K562 (cell line): ENCODE measurements around the gene CGN. TPM values are rescaled to one million over a fixed set of nuclear protein-coding genes. Genes with fewer than 3 reads are reported as not detected.

Source experiments
- ATAC-seq: fragments of 200-7000 bp; cut with Tn5 transposase; 3 replicates; pipeline ENCODE4 v1.9.1; 2020; ENCODE audit warnings: moderate library complexity
- BruUV-seq: library from RNA; stranded (reverse); fragments of 400-500 nt; replicated peaks from 2 replicates; lab custom pipeline; 2021; lab: Mats Ljungman, UMichigan
- CTCF ChIA-PET: fragments of 300-600 bp; formaldehyde crosslinking; extraction: SDS; loops from one replicate; lab custom pipeline; 2021; ENCODE audit warnings: low intra/inter-chr PET ratio; lab: Yijun Ruan, JAX
- POLR2A ChIA-PET: fragments of 300-600, 350-650 bp; sonication (Branson Sonifier 250); formaldehyde crosslinking; extraction: SDS; loops from one replicate; lab custom pipeline; 2021; ENCODE audit warnings: antibody characterized with exemption, inconsistent platforms; lab: Yijun Ruan, JAX
- DNase-seq, 4 experiments: peaks; one replicate each; pipeline versions ENCODE4 v3.0.0 to v3.0.0-alpha.2; 2011 to 2018; ENCODE audit warnings: low spot score in 3 of 4, mixed read lengths in 3 of 4; ENCODE audit errors: extremely low read depth in 1 of 4
- FAIRE-seq: peaks from 2 replicates; lab custom pipeline; 2011; peaks lifted over from hg19 to GRCh38; lab: Jason Lieb, UNC
- H2AFZ ChIP-seq: 2 replicates; pipeline ENCODE4 v1.6.0; 2011; ENCODE audit warnings: low read depth, low read length, control low read depth, inconsistent platforms
- H3K27ac ChIP-seq: fragments of 200-600 bp; 3 replicates; pipeline ENCODE4 v1.8.0; 2011; ENCODE audit warnings: low read depth, mild to moderate bottlenecking, control low read depth, inconsistent platforms, low read length, moderate library complexity, mixed read lengths; ENCODE audit errors: extremely low read depth
- H3K27me3 ChIP-seq, 2 experiments: fragments of 300-600 bp in 1 of 2; 2 replicates in 1 of 2; 3 replicates in 1 of 2; pipeline versions ENCODE4 v1.6.0 to v1.8.0; 2011; ENCODE audit warnings: inconsistent platforms in 2 of 2, low read length in 2 of 2, mild to moderate bottlenecking in 1 of 2, mixed read lengths in 1 of 2, moderate library complexity in 1 of 2; ENCODE audit not compliant: control insufficient read depth in 2 of 2, insufficient read depth in 2 of 2
- H3K36me3 ChIP-seq: fragments of 300-600 bp; 3 replicates; pipeline ENCODE4 v1.8.0; 2011; ENCODE audit warnings: mild to moderate bottlenecking, low read length, inconsistent platforms; ENCODE audit not compliant: control insufficient read depth, insufficient read depth
- H3K4me1 ChIP-seq, 2 experiments: fragments of 200-600 bp in 1 of 2; replicated peaks in 1 of 2; 2 replicates in 1 of 2; 3 replicates in 1 of 2; pipeline versions ENCODE4 v1.5.1 to v1.8.0; 2011; ENCODE audit warnings: inconsistent platforms in 2 of 2, low read length in 2 of 2, mild to moderate bottlenecking in 1 of 2, mixed read lengths in 1 of 2, moderate library complexity in 1 of 2; ENCODE audit not compliant: control insufficient read depth in 2 of 2, insufficient read depth in 2 of 2
- H3K4me2 ChIP-seq: 2 replicates; pipeline ENCODE4 v1.6.1; 2011; ENCODE audit warnings: low read length, control low read depth, inconsistent platforms, mixed read lengths; ENCODE audit not compliant: insufficient read depth
- H3K4me3 ChIP-seq: fragments of 200-600 bp; sonication (generic), shearing (Covaris generic); 2 replicates; pipeline ENCODE4 v1.5.1; 2016; ENCODE audit warnings: control low read depth, inconsistent platforms
- H3K79me2 ChIP-seq: fragments of 200-600 bp; 3 replicates; pipeline ENCODE4 v1.8.0; 2011; ENCODE audit warnings: low read length, inconsistent platforms; ENCODE audit not compliant: control insufficient read depth, insufficient read depth
- H3K9ac ChIP-seq, 2 experiments: 2 replicates each; pipeline versions ENCODE4 v1.6.0 to v1.6.1; 2011; ENCODE audit warnings: low read depth in 2 of 2, low read length in 2 of 2, control low read depth in 1 of 2, inconsistent platforms in 1 of 2, mild to moderate bottlenecking in 1 of 2, mixed read lengths in 1 of 2; ENCODE audit not compliant: insufficient read depth in 1 of 2
- H3K9me1 ChIP-seq: one replicate; pipeline ENCODE4 v1.6.0; 2011; ENCODE audit warnings: inconsistent platforms, mild to moderate bottlenecking, low read length, moderate library complexity; ENCODE audit not compliant: control insufficient read depth, insufficient read depth
- H3K9me3 ChIP-seq: replicated peaks from 2 replicates; pipeline ENCODE4 v1.5.1; 2011; ENCODE audit warnings: low read depth, low read length, inconsistent platforms; ENCODE audit not compliant: control insufficient read depth, insufficient read depth
- H4K20me1 ChIP-seq: replicated peaks from 2 replicates; pipeline ENCODE4 v1.6.1; 2011; ENCODE audit warnings: low read length, inconsistent platforms, mixed read lengths; ENCODE audit not compliant: control insufficient read depth, insufficient read depth
- ATF7 ChIP-seq: fragments of 450-650 bp; IDR thresholded peaks from 2 replicates; pipeline ENCODE4 v1.7.1; 2014; ENCODE audit warnings: mild to moderate bottlenecking, moderate library complexity
- BRF1 ChIP-seq: IDR thresholded peaks from 3 replicates; pipeline ENCODE4 v1.6.1; 2011; ENCODE audit warnings: borderline replicate concordance, mild to moderate bottlenecking; ENCODE audit not compliant: insufficient read length; ENCODE audit errors: extremely low read depth
- CHD2 ChIP-seq: IDR thresholded peaks from 2 replicates; pipeline ENCODE4 v1.6.1; 2011; ENCODE audit warnings: low read depth, low read length
- DPF2 ChIP-seq: fragments of 450-650 bp; IDR thresholded peaks from 2 replicates; pipeline ENCODE4 v1.6.1; 2016
- E2F3 ChIP-seq: fragments of 250-450 bp; sonication (Bioruptor Pico); IDR thresholded peaks from 2 replicates; pipeline ENCODE4 v1.4.0; 2020; ENCODE audit warnings: mild to moderate bottlenecking
- ETV6 ChIP-seq, 3 experiments: fragments of 150-350 bp in 1 of 3; sonication (generic) in 1 of 3; formaldehyde crosslinking in 1 of 3; IDR thresholded peaks; 2 replicates each; pipeline versions ENCODE4 v1.6.1 to v1.8.0; 2014 to 2022; ENCODE audit warnings: borderline replicate concordance in 2 of 3, low read depth in 2 of 3, antibody characterized with exemption in 1 of 3, low read length in 1 of 3, mild to moderate bottlenecking in 1 of 3, missing genetic modification reagents in 1 of 3
- HEY1 ChIP-seq: fragments of 250-450 bp; sonication (Bioruptor Pico); IDR thresholded peaks from 2 replicates; pipeline ENCODE4 v1.5.0; 2020; ENCODE audit warnings: mild to moderate bottlenecking, moderate library complexity, borderline replicate concordance
- ILF3 ChIP-seq: fragments of 450-650 bp; IDR thresholded peaks from 2 replicates; pipeline ENCODE4 v1.6.1; 2018; ENCODE audit warnings: antibody characterized with exemption, mild to moderate bottlenecking, moderate library complexity, borderline replicate concordance
- KAT7 ChIP-seq: sonication (generic); formaldehyde crosslinking; IDR thresholded peaks from 2 replicates; pipeline ENCODE4 v1.8.0; 2022; ENCODE audit warnings: missing genetic modification reagents, mild to moderate bottlenecking, borderline replicate concordance
- SMARCC2 ChIP-seq: fragments of 450-650 bp; IDR thresholded peaks from 2 replicates; pipeline ENCODE4 v1.6.1; 2017; ENCODE audit warnings: antibody characterized with exemption, moderate library complexity, mild to moderate bottlenecking, low read depth
- SREBF1 ChIP-seq: fragments of 150-350 bp; IDR thresholded peaks from 2 replicates; pipeline ENCODE4 v1.6.1; 2014; ENCODE audit warnings: antibody characterized with exemption, low read depth, low read length, borderline replicate concordance
- ZFP36 ChIP-seq: fragments of 150-350 bp; IDR thresholded peaks from 2 replicates; pipeline ENCODE4 v1.6.1; 2018; ENCODE audit warnings: low read length, low read depth; ENCODE audit not compliant: partially characterized antibody
- ZKSCAN8 ChIP-seq: fragments of 200-800 bp; sonication (Bioruptor generic); IDR thresholded peaks from 2 replicates; pipeline ENCODE4 v1.6.1; 2016; ENCODE audit warnings: missing genetic modification characterization, missing compliant biosample characterization
- ZNF76 ChIP-seq: fragments of 250-450 bp; sonication (Bioruptor Pico); IDR thresholded peaks from 2 replicates; pipeline ENCODE4 v1.4.0; 2020; ENCODE audit warnings: mild to moderate bottlenecking, moderate library complexity, borderline replicate concordance
- WGBS: fragments of 100-300 bp; shearing (Covaris generic); methylation state at CpG from one replicate; pipeline ENCODE4 v1.1.6; 2016; ENCODE audit warnings: low coverage, mixed read lengths; ENCODE audit not compliant: insufficient coverage; ENCODE audit errors: missing lambda C conversion rate; 5-methylcytosine and 5-hydroxymethylcytosine counted together
- in situ Hi-C: fragments of 300-500 bp; cut with MboI; formaldehyde crosslinking; loops from 4 replicates; pipeline ENCODE4 v1.15.0; 2018; ENCODE audit warnings: inconsistent platforms, mixed read lengths
- intact Hi-C: fragments of 100-400 bp; cut with micrococcal nuclease; formaldehyde crosslinking; loops from 2 replicates; pipeline ENCODE4 v1.14.2; 2022
- polyA plus RNA-seq, 8 experiments: library from polyadenylated mRNA; depleted of rRNA in 4 of 8; stranded (reverse) in 5 of 8; unstranded in 3 of 8; fragments of >200 nt; fragmentation: Nextera tagmentation in 2 of 8; fragmentation: Illumina TruSeq in 1 of 8; extraction: Ambion mirVana in 2 of 8; extraction: Trizol in 1 of 8; gene quantifications; 2 replicates each; pipeline versions ENCODE4 v1.2.1 to v1.2.3, GENCODE V29; 2011 to 2014; ENCODE audit warnings: inconsistent platforms in 1 of 8, missing spikeins in 1 of 8
- total RNA-seq, 7 experiments: library from RNA; depleted of rRNA in 6 of 7; stranded (reverse); fragments of >200 nt in 6 of 7; fragmentation: Illumina TruSeq in 2 of 7; extraction: Trizol in 2 of 7; gene quantifications; 2 replicates each; pipeline versions ENCODE4 v1.2.1 to v1.2.3, GENCODE V29; 2011 to 2021; ENCODE audit warnings: low replicate concordance in 1 of 7
- TF ChIP-seq, protein P1 (sequence below): sonication (generic); formaldehyde crosslinking; IDR thresholded peaks from 2 replicates; pipeline ENCODE4 v1.8.0; 2022; ENCODE audit warnings: mild to moderate bottlenecking, low read depth, missing genetic modification reagents
- TF ChIP-seq, protein P2 (sequence below): sonication (generic); formaldehyde crosslinking; IDR thresholded peaks from 2 replicates; pipeline ENCODE4 v1.4.0; 2020; ENCODE audit warnings: mild to moderate bottlenecking, missing genetic modification reagents

The CGN gene
- total and polyA plus RNA-seq, 9 of the 15 experiments (the other 6 are each of a cell fraction or from before 2014, with no cell fraction given), result 0.03 to 1.4 (median 0.14) TPM; not detected in 2

DNA sequence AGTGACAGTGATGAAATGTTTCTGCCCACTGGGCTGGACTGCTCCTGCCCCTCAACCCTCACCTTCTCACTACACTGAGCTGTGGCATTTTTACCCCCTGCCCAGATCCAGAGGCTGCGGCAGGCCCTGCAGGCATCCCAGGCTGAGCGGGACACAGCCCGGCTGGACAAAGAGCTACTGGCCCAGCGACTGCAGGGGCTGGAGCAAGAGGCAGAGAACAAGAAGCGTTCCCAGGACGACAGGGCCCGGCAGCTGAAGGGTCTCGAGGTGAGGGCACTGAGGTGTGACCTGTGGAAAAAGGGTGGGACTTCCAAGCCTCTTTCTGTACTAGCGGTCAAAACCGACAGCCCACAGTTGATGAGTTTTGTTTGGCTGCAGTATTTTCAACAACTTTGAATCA is 22.7 kb downstream of the CGN start:
- CTCF ChIA-PET, result interaction anchor here (0.8 to 1.6 kb wide), 3 partner anchors 91 to 200 kb away, joined by 3 to 5 read pairs (median 3); no protein-coding TSS in a partner anchor
- H4K20me1 ChIP-seq, result no peaks in the 10 kb centered on the region; the same call in 1 of the 2 replicates
- H3K4me2 ChIP-seq, result no peak overlapping the region
- no peak overlapping the region for H3K27ac ChIP-seq
- no peaks in the 10 kb centered on the region for H3K36me3 ChIP-seq
- no peak for ATAC-seq
- TF ChIP-seq ATF7, result no peak
- no peak for TF ChIP-seq ZNF76
- no peak for TF ChIP-seq SMARCC2
- no peak for TF ChIP-seq HEY1
- TF ChIP-seq, protein P1, sequence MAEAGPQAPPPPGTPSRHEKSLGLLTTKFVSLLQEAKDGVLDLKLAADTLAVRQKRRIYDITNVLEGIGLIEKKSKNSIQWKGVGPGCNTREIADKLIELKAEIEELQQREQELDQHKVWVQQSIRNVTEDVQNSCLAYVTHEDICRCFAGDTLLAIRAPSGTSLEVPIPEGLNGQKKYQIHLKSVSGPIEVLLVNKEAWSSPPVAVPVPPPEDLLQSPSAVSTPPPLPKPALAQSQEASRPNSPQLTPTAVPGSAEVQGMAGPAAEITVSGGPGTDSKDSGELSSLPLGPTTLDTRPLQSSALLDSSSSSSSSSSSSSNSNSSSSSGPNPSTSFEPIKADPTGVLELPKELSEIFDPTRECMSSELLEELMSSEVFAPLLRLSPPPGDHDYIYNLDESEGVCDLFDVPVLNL, result no peak
- no peak for TF ChIP-seq ZKSCAN8
- no peak for TF ChIP-seq ILF3
- no peak for TF ChIP-seq DPF2
- no peak for TF ChIP-seq ZFP36
- no peak for TF ChIP-seq ETV6 (IDR thresholded peaks at IDR 0.05; ENCODE audit: borderline replicate concordance in 1 of 2, low read depth in 2 of 2, low read length in 1 of 2)
- TF ChIP-seq ETV6 (CRISPR knock-in tag; IDR thresholded peaks at IDR 0.05; ENCODE audit: borderline replicate concordance), result no peak
- TF ChIP-seq E2F3, result no peak
- no peak for TF ChIP-seq BRF1
- TF ChIP-seq, protein P2, sequence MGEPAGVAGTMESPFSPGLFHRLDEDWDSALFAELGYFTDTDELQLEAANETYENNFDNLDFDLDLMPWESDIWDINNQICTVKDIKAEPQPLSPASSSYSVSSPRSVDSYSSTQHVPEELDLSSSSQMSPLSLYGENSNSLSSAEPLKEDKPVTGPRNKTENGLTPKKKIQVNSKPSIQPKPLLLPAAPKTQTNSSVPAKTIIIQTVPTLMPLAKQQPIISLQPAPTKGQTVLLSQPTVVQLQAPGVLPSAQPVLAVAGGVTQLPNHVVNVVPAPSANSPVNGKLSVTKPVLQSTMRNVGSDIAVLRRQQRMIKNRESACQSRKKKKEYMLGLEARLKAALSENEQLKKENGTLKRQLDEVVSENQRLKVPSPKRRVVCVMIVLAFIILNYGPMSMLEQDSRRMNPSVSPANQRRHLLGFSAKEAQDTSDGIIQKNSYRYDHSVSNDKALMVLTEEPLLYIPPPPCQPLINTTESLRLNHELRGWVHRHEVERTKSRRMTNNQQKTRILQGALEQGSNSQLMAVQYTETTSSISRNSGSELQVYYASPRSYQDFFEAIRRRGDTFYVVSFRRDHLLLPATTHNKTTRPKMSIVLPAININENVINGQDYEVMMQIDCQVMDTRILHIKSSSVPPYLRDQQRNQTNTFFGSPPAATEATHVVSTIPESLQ (CRISPR knock-in tag), result no peak
- TF ChIP-seq CHD2, result no peak
- TF ChIP-seq KAT7 (CRISPR knock-in tag), result no peak
- TF ChIP-seq SREBF1, result no peak
- TF ChIP-seq, all 486 proteins: peak for 0
- 15% methylated on average over 10 of the region's 10 CpGs for WGBS
- Histone ChIP-seq H3K4me3 (no peak overlapping the region), H3K9ac (no peak overlapping the region), H3K27me3 (peaks cover 23 to 27% of the 10 kb centered on the region in 2 experiments), H3K79me2 (no peaks in the 10 kb centered on the region), H2AFZ (no peak overlapping the region), H3K4me1 (peaks cover 2 to 18% of the 10 kb centered on the region in 2 experiments; a peak in 3 of 5 replicates), H3K9me3 (no peaks in the 10 kb centered on the region), H3K9me1 (no peaks in the 10 kb centered on the region)
- no peak for DNase-seq
- intact Hi-C loops, result loop anchor here (1.0 to 5.0 kb wide), 3 partner anchors 77 to 302 kb away; partner anchors contain the start of gene POGZ
- POLR2A ChIA-PET, result interaction anchor here (0.6 to 1.2 kb wide), 5 partner anchors 16 to 414 kb away, joined by 3 to 4 read pairs (median 3); no protein-coding TSS in a partner anchor
- FAIRE-seq, result no peak
- BruUV-seq, result no TSS peak
- in situ Hi-C loops, result no loop called here
